ENCODE data around the gene SH3TC1.

The SH3TC1 gene

DNA sequence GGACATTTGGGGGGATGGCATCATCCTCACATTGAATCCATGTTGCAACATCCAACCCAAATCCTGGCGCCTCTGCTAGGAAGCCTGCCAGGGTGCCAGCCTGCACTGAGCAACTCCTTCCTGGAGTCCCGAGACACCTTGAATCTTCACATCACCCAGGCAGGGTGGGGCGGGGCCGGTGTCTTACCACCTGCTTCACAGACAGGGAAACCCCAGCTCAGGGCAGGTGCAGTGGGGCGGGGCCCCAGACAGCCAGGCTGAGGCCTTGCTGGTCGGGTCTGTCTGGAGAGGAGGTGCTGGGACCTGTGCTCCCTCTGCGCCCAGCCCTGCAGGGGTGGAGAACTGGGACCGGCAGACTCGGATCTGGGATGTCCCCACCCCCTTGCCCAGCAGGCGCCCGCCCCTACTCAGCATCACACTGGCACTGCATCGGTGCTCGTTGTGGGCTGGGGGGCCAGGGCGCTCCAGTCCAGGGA is 39.0 kb downstream of the SH3TC1 start:
- Histone ChIP-seq H3F3A (ENCODE audit: control insufficient read depth, insufficient read depth) (no peaks in the 10 kb centered on the region), H3K79me2 (ENCODE audit: control insufficient read depth, low read length) (no peaks in the 10 kb centered on the region), H3K27me3 (ENCODE audit: control insufficient read depth, low read length) (no peaks in the 10 kb centered on the region), H3K4me2 (ENCODE audit: low read length) (peak overlapping the region; percentile 18), H3K4me3 (ENCODE audit: low read length) (no peak overlapping the region), H3K9me3 (ENCODE audit: control insufficient read depth, insufficient read depth, low read length) (no peaks in the 10 kb centered on the region), H3K36me3 (ENCODE audit: control insufficient read depth, low read length) (peaks cover 88% of the 10 kb centered on the region), H3K4me1 (ENCODE audit: control insufficient read depth, low read length) (peaks cover 35% of the 10 kb centered on the region), H4K20me1 (ENCODE audit: control insufficient read depth, insufficient read depth, low read depth, low read length) (no peaks in the 10 kb centered on the region), H3K9me2 (replicated peaks; ENCODE audit: control insufficient read depth, low read length) (no peaks in the 10 kb centered on the region), H3K27ac (ENCODE audit: low read depth, low read length) (no peak overlapping the region)
- no peak for TF ChIP-seq EZH2phosphoT487 (IDR thresholded peaks at IDR 0.05; ENCODE audit: borderline replicate concordance, low read length)

DNA sequence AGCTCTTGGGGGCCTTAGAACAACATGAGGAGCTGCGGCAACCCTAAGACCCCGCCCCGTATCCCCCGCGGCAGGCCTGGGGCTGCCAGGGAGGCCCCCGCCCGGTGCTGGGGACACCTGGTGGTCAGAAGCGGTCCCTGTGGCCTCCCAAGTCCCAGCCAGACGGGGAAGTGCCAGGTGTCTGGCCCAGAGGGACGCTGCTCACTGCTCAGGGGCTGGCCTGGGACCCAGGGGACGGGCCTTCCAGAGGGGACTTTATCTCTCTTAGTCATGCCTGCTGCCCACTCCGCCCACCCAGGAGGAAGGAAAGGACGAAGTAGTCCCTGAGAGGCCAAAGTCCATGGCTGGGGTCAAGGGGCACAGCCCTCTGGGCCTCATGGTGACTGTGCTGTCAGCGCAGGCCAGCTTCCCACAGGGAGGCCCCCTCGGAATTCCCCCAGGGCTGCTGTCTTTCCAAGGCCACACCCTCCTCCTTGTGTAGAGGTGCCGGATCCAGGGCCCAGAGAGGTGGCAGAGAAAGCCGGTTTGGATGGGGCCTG is 39.5 kb downstream of the SH3TC1 start:
- Histone ChIP-seq H3K4me2 (ENCODE audit: low read length) (peak overlapping the region; percentile 18), H3K79me2 (ENCODE audit: control insufficient read depth, low read length) (no peaks in the 10 kb centered on the region), H3K9me3 (ENCODE audit: control insufficient read depth, insufficient read depth, low read length) (no peaks in the 10 kb centered on the region), H3K27ac (ENCODE audit: low read depth, low read length) (no peak overlapping the region), H3K27me3 (ENCODE audit: control insufficient read depth, low read length) (no peaks in the 10 kb centered on the region), H3F3A (ENCODE audit: control insufficient read depth, insufficient read depth) (no peaks in the 10 kb centered on the region), H3K9me2 (replicated peaks; ENCODE audit: control insufficient read depth, low read length) (no peaks in the 10 kb centered on the region), H3K4me3 (ENCODE audit: low read length) (no peak overlapping the region), H3K36me3 (ENCODE audit: control insufficient read depth, low read length) (peaks cover 82% of the 10 kb centered on the region), H4K20me1 (ENCODE audit: control insufficient read depth, insufficient read depth, low read depth, low read length) (no peaks in the 10 kb centered on the region), H3K4me1 (ENCODE audit: control insufficient read depth, low read length) (peaks cover 35% of the 10 kb centered on the region)
- TF ChIP-seq, protein P1, sequence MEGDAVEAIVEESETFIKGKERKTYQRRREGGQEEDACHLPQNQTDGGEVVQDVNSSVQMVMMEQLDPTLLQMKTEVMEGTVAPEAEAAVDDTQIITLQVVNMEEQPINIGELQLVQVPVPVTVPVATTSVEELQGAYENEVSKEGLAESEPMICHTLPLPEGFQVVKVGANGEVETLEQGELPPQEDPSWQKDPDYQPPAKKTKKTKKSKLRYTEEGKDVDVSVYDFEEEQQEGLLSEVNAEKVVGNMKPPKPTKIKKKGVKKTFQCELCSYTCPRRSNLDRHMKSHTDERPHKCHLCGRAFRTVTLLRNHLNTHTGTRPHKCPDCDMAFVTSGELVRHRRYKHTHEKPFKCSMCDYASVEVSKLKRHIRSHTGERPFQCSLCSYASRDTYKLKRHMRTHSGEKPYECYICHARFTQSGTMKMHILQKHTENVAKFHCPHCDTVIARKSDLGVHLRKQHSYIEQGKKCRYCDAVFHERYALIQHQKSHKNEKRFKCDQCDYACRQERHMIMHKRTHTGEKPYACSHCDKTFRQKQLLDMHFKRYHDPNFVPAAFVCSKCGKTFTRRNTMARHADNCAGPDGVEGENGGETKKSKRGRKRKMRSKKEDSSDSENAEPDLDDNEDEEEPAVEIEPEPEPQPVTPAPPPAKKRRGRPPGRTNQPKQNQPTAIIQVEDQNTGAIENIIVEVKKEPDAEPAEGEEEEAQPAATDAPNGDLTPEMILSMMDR (IDR thresholded peaks at IDR 0.05; ENCODE audit: low read depth, low read length, poor library complexity, severe bottlenecking), result peak; percentile 34
- TF ChIP-seq EZH2phosphoT487 (IDR thresholded peaks at IDR 0.05; ENCODE audit: borderline replicate concordance, low read length), result no peak

DNA sequence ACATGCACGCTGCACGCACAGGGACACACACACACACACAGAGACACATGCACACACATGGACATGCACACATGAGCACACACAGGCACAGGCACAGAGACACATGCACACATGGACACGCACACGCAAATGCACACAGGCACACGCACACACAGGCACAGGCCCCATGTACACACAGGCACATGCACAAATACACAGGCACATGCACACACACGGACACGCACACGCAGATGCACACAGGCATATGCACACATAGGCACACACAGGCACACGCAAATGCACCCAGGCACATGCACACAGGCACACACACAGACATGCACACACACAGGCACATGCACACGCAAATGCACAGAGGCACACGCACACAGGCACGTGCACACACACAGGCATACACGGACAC is 40.1 kb downstream of the SH3TC1 start:
- Histone ChIP-seq H3K27me3 (ENCODE audit: control insufficient read depth, low read length) (no peaks in the 10 kb centered on the region), H3K36me3 (ENCODE audit: control insufficient read depth, low read length) (peaks cover 76% of the 10 kb centered on the region), H3K4me2 (ENCODE audit: low read length) (no peak overlapping the region), H4K20me1 (ENCODE audit: control insufficient read depth, insufficient read depth, low read depth, low read length) (no peaks in the 10 kb centered on the region), H3K4me1 (ENCODE audit: control insufficient read depth, low read length) (peaks cover 35% of the 10 kb centered on the region), H3K79me2 (ENCODE audit: control insufficient read depth, low read length) (no peaks in the 10 kb centered on the region), H3K9me3 (ENCODE audit: control insufficient read depth, insufficient read depth, low read length) (no peaks in the 10 kb centered on the region), H3K27ac (ENCODE audit: low read depth, low read length) (no peak overlapping the region), H3K4me3 (ENCODE audit: low read length) (no peak overlapping the region), H3K9me2 (replicated peaks; ENCODE audit: control insufficient read depth, low read length) (no peaks in the 10 kb centered on the region), H3F3A (ENCODE audit: control insufficient read depth, insufficient read depth) (no peaks in the 10 kb centered on the region)
- no peak for TF ChIP-seq EZH2phosphoT487 (IDR thresholded peaks at IDR 0.05; ENCODE audit: borderline replicate concordance, low read length)
- TF ChIP-seq, protein P1 (IDR thresholded peaks at IDR 0.05; ENCODE audit: low read depth, low read length, poor library complexity, severe bottlenecking), result no peak

DNA sequence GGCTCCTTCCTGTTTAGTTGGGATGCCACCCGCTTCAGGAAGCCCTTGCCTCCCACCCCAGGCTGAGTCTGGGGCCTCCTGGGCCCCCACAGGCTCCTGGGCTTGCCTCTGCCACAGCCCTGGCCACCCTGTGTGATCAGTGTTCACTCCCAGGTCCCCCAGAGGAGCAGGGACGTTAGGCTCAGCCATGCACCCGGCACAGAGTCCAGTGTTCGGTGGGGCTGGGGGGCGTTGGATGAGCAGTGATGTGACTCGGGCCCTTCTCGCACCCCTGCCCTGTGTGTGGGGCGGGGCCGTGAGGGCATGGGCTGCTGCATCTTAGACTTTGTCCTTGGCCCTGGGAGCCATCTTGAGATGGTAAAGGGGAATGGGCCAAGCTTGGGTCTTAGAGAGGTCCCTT is 40.6 kb downstream of the SH3TC1 start:
- no peaks in the 10 kb centered on the region for H3K9me3 ChIP-seq (ENCODE audit: control insufficient read depth, insufficient read depth, low read length)
- no peak overlapping the region for H3K27ac ChIP-seq (ENCODE audit: low read depth, low read length)
- H3K4me1 ChIP-seq (ENCODE audit: control insufficient read depth, low read length), result peaks cover 33% of the 10 kb centered on the region
- H3K4me3 ChIP-seq (ENCODE audit: low read length), result no peak overlapping the region
- H3K9me2 ChIP-seq (replicated peaks; ENCODE audit: control insufficient read depth, low read length), result no peaks in the 10 kb centered on the region
- no peak overlapping the region for H3K4me2 ChIP-seq (ENCODE audit: low read length)
- H4K20me1 ChIP-seq (ENCODE audit: control insufficient read depth, insufficient read depth, low read depth, low read length), result no peaks in the 10 kb centered on the region
- TF ChIP-seq EZH2phosphoT487 (IDR thresholded peaks at IDR 0.05; ENCODE audit: borderline replicate concordance, low read length), result no peak
- TF ChIP-seq, protein P1 (IDR thresholded peaks at IDR 0.05; ENCODE audit: low read depth, low read length, poor library complexity, severe bottlenecking), result no peak
- H3K27me3 ChIP-seq (ENCODE audit: control insufficient read depth, low read length), result no peaks in the 10 kb centered on the region
- H3K79me2 ChIP-seq (ENCODE audit: control insufficient read depth, low read length), result no peaks in the 10 kb centered on the region
- peaks cover 72% of the 10 kb centered on the region for H3K36me3 ChIP-seq (ENCODE audit: control insufficient read depth, low read length)
- H3F3A ChIP-seq (ENCODE audit: control insufficient read depth, insufficient read depth), result no peaks in the 10 kb centered on the region
